Right hindlimb (tissue), 1 donor: Measurements from ENCODE around the gene DIPK1B.
A peak's percentile ranks its signal among the peaks of the same experiment; 100 is the strongest.

Experiments used
- DNase-seq: peaks from one replicate; pipeline ENCODE4 v3.0.0-alpha.2; 2018

Gene DIPK1B

DNA sequence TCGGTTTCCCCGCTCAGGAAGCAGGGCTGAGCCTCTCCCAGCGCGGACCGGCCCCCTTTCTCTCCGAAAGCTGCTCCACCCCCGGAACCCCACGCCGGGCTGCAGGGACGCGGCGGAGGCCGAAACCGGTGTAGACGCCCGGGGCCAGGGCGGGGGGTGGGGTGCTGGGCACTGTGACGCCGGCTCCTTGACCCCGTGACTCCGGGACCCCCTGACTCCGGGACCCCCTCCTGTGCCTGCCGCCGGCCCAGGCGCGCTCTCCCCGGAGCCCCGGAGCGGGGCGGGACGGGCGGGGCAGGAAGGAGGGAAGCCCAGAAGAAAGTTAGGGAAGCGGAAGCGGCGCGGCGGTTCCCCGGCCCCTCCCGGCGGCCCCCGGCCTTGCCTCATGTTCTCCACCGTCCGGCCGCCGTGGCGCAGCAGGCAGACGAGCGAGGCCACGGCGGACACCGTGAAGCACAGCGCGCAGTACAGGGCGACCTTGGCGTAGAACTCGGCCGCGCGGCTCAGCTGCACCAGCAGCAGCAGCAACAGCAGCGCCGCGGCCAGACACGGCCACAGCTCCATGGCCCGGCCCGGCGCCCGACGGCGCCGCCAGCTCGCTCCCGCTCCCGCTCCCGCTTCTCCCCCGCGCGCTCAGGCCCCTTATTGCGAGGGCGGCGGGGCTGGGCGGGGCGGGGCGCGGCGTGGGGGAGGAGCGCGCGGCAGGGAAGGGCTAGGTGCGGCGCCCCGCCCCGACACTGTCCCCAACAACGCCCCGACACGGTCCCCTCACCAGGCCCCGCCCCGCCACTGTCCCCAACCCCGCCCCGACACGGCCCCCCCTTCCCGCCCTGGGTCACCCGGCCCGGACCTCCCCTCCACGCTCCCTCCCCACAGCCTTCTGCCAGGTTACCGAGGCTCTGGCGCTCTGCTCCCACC, 25.3 kb upstream of the DIPK1B start, which contains the start of gene AGPAT2:
Gene AGPAT2 (minus strand): TSS at position 664 of the 918 bp plus-strand sequence. CDS start 100 bp downstream, at position 564.
- peak; percentile 73 for DNase-seq

DNA sequence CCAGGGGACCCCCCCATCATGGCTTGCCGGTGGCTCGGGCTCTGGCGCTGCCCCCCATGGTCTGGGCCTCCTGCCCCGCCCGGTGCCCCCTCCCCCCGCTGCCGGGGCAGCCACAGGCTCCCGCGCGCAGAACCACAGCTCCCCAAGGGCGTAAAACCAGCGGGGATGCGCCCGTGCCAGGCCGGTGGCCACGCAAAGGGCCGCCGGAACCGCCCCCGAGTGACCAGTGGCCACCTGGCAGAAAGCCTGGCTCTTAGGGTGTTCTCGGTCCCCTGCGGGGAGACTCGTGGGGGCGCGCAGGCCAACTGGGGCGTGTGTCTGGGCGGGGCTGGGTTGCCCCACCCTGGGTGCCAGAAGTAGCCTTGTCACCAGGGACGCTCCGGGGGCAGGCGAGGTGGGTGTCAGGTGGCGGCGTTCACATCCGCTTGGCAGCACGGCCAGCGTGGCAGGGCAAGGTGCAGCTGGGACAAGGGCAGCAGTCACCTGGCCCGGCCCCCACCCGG, 24.6 kb upstream of the DIPK1B start:
- DNase-seq = no peak

DNA sequence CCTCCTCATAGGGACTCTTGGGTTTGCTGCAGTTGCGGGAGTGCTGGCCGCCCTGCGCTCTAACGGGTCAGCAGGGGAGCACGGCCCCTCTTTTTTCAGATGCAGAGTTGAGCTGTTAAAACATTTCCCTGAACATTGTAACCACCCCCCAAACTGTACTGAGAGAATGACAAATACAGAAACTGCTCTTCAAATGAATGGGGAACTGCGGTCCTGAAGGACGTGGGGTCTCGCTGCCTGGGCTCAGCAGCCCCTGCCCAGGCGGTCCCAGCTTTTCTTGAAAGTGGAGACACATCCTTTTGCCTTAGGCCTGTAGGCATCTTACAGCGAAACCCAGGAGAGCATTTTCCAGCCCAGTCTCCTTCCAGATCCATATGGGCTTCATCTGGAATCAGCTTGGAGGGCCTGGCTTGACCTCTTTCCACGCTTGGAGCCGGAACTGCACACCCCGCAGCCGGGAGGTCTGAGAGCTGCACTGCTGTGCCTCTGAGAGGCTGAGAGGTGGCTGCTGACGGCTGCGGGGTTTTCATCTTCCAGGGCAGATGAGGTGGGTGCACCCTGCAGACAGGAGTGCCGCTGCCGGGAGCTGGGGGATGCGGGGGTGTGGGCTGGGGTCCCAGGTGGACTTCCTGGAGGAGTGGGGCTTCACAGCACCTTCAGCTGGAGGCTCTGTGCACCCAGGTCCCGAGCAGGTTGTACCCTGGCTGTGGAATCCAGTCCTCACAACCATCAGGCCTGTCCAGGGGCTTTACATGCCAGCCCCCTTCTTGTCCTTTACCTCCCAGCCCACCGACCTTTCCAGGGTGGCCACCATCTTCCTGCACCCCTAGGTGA, 23.9 kb upstream of the DIPK1B start:
- DNase-seq = no peak

DNA sequence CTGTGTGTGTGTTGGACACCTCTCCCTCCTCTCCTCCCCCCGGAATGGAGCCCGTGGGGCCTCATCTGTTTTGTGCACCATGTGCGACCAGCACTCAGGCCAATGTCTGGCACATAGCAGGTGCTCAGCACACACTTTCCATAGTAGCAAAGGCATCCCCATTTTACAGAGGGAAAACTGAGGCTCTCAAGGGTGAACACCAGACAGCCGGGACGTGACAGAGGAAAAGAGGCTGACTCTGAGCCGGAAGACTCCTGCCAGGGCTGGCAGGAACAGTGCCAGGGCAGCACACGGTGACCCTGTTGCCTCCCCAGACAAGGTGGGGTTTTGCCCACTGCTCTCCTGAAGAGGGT, 23.3 kb upstream of the DIPK1B start:
- no peak for DNase-seq

DNA sequence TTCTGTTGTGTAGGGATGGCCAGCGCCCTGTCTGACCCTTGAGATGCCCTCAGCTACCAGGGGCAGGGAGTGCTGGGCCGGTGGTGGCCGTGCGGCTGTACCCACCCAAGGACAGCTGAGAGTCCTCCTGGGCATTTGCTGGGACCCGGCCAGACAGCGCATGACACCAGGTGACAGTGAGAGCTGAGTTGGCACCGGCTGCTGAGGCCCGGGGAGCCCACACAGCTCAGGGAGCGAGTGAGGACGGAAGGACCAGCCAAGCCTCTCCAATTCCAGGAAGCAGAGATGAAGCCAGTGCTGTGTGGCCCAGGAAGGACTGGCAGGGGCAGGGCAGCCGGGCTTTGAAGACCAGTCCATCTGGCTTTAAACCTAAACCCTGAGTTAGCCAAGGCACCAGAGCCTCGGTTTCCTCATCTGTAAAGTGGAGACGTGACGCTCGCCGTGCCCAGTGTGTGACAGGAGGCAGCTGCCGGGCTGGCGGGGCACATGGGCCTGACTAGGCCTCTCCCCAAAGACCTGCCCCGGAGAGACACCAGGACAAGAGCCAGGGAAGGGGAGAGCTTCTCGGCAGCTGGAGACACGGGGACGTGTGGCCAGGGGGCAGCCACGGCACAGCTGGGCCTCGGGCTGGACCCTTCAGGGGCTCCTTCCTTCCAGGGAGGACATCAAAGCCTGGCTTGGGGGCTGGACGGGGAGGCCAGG, 22.1 kb upstream of the DIPK1B start:
- no peak for DNase-seq

DNA sequence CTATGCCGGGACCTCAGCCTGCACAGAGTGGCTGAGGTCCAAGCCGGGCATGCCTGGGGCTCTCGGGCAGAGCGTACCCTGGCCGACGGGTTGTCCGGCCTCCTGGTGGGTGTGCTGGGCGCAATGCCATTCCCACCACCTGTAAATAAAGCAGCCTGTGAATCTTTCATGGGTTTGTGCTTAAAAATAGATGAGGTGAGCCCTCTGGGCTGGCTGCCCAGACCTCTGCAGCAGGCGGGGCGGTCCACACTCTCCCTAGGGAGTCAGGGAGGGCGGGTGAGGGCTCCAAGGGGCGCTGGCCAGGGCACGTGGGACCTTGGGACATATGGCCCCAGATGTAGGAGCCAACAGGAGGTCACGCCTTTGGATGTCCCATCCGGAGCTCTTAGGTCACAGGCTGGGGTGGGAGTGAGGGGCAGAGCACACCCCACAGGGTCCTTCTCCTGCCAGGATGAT, 21.5 kb upstream of the DIPK1B start:
- DNase-seq = no peak

DNA sequence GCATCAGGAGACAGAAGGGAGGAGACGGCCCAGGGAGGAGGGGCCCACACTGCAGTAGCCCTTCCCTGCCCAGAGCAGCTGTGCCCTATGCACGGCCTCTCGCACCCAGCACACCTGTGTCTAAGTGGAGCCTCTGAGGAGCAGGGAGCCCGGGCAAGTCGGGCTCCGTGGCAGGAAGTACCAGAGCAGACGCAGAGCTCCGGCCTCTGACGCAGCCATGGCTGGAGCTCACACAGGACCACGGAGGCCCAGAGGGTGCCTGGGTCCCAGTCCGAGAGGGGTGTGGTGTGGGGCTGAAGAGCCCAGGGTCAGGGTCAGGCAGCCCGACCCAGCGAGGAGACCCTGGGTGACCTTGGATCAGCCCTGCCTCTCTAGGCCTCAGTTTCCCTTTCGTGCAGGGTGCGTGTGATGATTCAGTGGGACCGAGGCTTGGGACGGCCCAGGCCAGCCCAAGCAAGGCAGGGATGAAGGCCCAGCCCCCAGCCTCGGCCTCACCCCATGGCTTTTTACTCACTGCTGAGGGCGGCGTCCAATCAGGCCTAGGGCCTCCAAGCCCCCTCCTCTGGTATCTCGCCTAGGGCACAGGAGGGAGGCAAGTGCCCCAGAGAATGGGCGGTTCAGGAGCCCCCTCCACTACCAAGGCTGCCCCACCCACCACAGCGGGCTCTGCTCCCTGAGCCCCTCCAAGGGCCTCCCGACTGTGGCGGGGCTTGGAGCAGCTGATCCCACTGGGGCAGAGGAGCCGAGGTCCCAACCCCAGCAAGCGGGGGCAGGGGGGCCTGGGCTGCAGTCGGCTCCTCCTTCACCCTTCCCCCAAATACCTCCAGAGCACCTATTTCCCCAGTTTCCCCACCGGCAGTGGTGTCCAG, 20.8 kb upstream of the DIPK1B start:
- no peak for DNase-seq

DNA sequence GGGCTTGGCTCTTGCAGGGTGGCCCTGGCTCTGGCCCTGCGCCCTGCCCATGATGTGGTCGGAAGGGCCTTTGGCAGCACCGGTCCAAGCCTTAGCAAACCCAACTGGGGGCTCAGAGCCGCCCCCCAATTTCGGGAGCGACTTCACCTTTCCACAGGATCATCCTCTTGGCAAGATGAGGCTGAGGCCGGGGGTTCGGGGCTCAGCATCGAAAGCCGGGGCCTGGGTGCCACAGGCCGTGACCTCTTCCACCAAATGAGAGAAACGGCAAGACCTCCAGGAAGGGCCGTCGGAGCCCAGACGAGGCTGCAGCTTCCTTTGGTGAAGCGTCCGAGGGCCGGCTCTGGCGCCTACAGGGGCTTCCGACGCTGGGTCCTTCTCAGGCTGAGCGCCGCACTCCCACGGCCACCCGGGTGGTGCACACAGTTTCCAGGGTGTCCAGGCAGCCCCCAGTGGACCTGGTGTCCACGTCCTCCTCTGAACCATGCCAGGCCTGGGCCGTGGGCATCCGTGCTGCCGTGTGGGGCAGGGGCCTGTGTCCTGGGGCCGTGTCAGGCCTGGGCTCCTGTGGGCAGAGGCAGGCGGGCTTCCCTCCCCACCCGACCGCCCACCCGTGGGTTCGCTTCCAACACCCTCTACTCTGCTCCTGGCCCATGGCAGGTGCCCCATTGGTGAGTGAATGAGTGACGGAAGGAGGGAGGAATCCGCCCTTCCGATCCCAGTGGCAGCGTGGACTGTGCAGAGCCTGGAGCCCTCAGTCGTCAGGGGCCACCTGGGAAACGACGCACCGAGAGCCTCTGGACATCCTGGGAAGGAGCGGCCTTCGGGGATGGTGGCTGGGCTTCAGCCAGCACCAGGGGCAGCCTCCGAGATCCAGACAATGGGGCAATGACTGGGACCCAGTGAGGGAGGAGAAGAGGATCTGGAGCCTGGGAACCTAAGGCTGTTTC, 19.9 kb upstream of the DIPK1B start:
- no peak for DNase-seq

DNA sequence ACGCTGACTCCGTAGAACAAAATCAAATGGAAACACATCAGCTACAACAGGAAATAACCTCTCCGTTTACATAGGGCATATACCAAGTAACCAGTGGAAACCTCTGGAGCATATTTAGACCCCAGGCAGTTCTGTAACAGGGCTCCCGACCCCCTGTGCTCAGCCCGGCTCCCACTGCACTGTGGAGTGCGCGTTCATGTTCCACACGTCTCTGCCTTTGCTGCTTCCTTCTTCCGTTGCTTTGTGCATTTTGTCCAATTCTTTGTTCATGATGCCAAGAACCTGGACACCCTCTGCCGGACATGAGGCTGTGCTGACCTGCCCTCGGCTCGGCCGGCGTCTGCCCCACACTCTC, 19.3 kb upstream of the DIPK1B start:
- DNase-seq = no peak

DNA sequence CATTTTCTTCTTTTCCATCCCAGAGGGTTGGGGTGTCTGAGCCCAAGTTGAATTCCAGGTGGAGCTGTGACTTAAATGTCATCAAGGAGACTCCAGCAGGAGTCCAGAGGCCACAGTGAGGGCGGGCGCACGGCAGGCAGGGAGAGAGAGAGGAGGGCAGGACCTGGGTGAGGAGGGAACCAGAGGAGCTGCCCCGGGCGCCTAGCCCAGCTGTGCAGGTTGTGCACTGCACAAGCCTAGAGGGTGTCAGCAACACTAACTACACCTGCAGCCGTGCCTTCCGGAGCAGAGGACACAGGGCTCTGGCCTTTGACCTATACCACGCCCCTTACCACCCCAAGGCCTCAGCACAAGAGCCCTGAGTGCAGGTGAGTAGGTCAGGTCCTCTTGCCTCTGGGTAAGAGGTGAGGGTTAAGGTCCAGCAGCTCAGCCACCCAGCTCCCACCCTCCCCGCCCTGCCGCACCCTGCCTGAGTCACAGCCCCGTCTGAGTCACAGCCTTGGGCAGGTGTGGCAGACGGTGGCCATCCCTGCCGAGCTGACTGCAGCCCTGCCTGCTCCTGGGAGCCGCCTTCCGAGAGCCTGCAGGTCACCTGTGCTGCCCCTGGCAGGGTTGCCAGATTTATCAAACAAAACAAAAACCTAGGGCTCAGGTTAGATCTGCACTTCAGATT, 18.7 kb upstream of the DIPK1B start:
- no peak for DNase-seq

DNA sequence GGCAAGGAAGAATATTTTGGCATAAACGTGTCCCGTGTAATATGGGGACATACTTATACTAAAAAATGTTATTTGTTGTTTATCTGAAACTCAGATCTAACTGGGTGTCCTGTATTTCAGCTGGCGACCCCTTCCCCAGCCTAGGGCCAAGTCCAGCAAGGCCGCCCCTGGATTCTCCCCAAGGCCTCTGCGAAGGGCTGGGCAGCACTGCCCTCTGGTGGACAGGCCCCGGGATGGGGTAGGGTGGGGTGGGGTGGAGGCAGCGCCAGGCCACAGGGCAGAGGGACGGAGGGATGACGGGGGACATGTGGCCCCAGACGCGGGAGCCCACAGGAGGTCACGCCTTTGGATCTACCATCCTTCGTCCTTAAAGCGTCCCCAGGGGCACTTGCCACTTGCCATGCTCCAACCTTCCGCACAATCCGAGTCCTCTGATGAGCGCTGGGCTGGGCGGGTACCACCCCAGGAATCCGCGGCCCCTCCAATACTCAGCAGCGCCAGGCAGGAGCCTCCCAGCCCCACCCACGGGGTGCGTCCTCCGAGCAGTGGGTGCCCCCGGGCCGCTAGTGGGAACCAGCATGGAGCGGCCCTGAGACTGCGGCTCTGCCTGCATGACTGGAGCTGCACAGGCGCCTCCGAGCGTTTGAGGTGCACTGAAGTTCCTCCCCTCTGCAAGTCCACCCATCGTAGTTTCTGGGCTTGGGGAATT, 18.1 kb upstream of the DIPK1B start:
- DNase-seq = no peak

DNA sequence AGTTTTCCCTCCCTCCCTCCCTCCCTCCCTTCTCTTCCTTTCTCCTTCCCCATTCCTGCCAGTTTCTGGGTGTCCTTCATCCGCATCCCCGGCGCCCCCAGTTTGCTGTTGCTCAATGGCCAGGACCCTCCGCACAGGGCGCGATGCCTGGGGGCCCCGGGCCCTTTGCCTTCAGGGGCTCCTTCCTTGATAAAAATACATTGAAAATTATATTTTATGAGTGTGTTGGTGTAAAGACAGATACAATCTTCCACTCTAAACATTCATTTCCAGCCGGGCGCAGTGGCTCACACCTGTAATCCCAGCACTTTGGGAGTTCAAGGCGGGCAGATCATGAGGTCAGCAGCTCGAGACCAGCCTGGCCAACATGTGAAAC, 17.5 kb upstream of the DIPK1B start:
- no peak for DNase-seq

DNA sequence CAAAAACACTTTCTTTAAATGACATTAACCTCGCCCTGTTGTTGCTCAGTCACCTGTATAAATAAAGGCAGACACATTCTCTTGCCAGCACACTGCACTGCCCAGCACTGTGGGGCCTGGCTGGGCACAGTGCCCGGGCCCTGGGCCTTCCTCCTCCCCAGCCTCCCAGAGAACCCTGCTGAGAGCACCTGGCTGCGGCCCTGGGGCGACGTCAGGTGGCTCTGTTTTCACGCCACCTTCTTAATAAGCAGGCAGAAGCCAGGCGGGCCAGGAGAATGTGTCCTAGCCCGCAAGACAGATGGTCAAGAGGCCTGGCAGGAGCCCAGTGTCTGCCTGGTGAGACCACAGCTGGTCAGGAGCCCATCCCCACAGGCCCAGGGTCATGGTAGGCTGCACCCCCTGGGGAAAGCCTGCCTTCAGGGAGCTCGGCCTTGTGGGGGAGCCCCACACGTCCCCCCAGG, 16.9 kb upstream of the DIPK1B start:
- no peak for DNase-seq

DNA sequence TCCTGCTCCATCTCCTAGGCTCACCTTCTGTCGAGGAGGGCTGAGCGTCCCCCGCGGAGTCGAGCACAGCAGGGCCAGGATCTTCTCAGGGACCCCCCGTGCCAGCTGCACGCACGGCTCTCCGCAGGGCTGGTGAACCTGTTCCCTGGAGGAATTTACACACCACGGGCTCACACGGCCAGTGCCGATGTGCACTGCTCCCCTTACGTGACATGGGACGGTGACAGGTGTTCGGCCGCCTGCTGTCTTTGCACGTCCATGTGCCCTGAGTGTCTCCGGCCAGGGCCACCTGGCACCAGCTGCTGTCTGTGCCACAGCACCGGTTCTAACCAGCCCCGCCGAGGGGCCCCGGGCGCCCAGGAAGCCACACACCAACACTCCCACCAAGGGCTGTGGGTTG, 16.4 kb upstream of the DIPK1B start:
- DNase-seq = no peak

DNA sequence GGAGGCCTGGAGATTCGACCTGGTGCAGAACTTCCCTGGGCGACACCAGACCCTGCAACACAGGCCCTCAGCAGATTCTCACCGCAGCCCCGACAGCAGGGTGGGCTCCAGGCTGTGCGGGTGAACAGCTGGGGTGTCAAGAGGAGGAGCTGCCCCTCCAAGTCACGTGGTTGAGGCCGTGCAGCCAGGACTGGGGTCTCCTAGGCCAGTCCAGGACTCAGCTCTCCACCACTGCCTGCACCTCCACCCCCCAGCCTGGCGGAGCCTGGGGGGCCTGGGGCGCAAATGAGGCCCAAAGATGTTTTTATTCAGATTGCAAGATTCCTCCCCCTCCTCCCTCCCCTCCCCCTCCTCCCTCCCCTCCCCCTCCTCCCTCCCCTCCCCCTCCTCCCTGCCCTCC, 15.9 kb upstream of the DIPK1B start:
- no peak for DNase-seq

DNA sequence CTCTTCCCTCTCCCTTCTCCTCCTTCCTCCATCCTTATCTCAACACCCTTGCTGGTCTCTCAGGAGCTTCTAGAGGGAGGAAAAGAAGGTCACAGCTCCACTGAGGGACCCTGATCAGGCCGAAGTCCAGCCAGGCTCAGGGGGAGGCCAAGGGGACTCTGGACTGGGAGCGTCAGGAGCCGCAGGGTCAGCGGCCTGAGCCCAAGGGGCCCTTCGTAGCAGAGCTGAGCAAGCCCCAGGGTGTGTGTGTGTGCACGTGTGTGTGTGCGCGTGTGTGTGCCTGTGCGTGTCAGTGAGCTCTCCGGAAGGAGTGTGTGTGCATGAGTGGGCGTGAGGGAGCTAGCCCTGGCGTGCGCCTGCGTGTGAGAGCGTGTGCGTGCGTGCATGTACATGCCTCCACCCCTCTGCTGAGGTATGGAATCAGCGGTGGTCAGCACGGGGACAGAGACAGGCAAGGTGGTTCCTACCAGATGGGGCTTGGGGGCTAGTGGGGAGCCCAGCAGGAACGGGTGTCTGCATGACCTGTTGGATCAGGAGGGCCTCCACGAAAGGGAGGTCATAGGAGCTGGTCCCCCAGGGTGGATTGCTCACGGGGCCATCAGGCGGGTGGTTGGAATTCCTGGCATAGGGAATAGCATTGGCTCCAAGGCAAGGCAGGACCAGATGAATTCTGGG, 15.1 kb upstream of the DIPK1B start:
- DNase-seq = no peak

DNA sequence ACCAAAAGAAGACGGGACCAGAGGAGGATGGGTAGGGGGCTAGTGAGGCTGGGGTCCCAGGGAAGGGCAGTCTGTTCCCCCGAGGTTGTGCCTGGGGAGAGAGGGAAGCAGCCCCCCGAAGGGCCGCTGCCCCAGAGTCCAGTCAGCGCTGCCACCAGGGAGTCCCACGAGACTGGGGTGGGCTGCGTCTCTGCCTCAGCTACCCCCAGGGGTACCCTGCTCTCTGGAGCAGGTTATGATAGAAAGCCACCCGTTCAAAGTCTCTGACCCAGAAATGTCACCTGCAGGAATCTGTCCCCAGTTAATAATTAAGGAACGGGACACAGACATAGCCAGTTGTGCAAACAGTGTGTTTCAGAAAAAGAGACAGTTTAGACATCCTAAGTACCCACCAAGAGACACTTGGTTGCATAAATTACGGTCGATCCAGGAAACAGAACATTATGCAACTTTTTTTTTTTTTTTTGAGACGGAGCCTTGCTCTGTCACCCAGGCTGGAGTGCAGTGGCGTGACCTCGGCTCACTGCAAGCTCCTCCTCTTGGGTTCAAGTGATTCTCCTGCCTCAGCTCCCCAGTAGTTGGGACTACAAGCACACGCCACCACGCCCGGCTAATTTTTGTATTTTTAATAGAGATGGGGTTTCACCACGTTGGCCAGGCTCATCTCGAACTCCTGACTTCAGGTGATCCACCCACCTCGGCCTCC, 14.4 kb upstream of the DIPK1B start:
- no peak for DNase-seq

DNA sequence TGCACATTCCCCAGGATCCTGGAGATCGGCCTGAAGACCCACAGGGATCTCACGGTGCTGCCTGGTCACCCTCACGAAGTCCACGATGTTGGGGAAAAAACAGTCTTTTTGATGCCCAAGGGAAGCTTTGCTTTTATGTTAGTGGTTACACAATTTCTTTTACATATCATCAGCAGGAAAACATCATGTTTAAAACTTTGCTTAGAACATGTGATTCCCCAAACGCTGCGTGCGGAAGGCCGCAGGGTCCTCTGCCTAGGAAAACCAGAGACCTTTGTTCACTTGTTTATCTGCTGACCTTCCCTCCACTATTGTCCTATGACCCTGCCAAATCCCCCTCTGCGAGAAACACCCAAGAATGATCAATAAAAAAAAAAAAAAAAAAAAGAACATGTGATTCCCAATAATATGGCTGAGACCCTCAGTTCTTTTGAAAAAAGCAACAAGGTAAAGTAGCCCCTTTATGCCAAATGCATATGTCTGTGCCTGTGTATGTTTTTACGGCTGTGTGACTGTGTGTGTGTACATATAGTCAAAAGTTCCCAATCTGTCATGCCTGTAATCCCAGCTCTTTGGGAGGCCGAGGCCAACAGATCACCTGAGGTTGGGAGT, 13.6 kb upstream of the DIPK1B start:
- no peak for DNase-seq
